ENCODE results near the gene MMP13.

The MMP13 gene

GRCh38 chr11:102935514-102935913, 20.0 kb downstream of the MMP13 start:
- Histone ChIP-seq H3K27me3 (ENCODE audit: control insufficient read depth in 1 of 2, insufficient read depth in 2 of 2, low read length in 2 of 2) (no peaks in the 10 kb centered on the region), H3K27ac (ENCODE audit: low read length) (no peak overlapping the region), H3K4me1 (ENCODE audit: control insufficient read depth, insufficient read depth, low read length) (no peaks in the 10 kb centered on the region), H3K9ac (ENCODE audit: low read length in 2 of 2) (no peak overlapping the region), H3K4me3 (ENCODE audit: low read length in 2 of 2) (no peak overlapping the region), H3K36me3 (ENCODE audit: control insufficient read depth in 2 of 2, insufficient read depth in 2 of 2, low read length in 2 of 2) (no peaks in the 10 kb centered on the region), H3K9me3 (ENCODE audit: control insufficient read depth in 2 of 2, low read length in 2 of 2) (peaks cover 0 to 4% of the 10 kb centered on the region in 2 donors)

- Histone ChIP-seq H3K4me1 (ENCODE audit: control insufficient read depth, insufficient read depth, low read length) (no peaks in the 10 kb centered on the region), H3K9ac (ENCODE audit: low read length in 2 of 2) (no peak overlapping the region), H3K9me3 (ENCODE audit: control insufficient read depth in 2 of 2, low read length in 2 of 2) (peaks cover 0 to 4% of the 10 kb centered on the region in 2 donors), H3K27me3 (ENCODE audit: control insufficient read depth in 1 of 2, insufficient read depth in 2 of 2, low read length in 2 of 2) (no peaks in the 10 kb centered on the region), H3K27ac (ENCODE audit: low read length) (no peak overlapping the region), H3K36me3 (ENCODE audit: control insufficient read depth in 2 of 2, insufficient read depth in 2 of 2, low read length in 2 of 2) (no peaks in the 10 kb centered on the region), H3K4me3 (ENCODE audit: low read length in 2 of 2) (no peak overlapping the region)
Measured at GRCh38 chr11:102934735-102935134, 20.8 kb downstream of the MMP13 start.

GRCh38 chr11:102933627-102934026, 21.9 kb downstream of the MMP13 start:
- H3K9ac ChIP-seq (ENCODE audit: low read length in 2 of 2) = no peak overlapping the region
- H3K4me3 ChIP-seq (ENCODE audit: low read length in 2 of 2) = no peak overlapping the region
- H3K27ac ChIP-seq (ENCODE audit: low read length) = no peak overlapping the region
- no peaks in the 10 kb centered on the region for H3K36me3 ChIP-seq (ENCODE audit: control insufficient read depth in 2 of 2, insufficient read depth in 2 of 2, low read length in 2 of 2)
- H3K27me3 ChIP-seq (ENCODE audit: control insufficient read depth in 1 of 2, insufficient read depth in 2 of 2, low read length in 2 of 2) = no peaks in the 10 kb centered on the region
- no peaks in the 10 kb centered on the region for H3K4me1 ChIP-seq (ENCODE audit: control insufficient read depth, insufficient read depth, low read length)
- peaks cover 0 to 4% of the 10 kb centered on the region in 2 donors for H3K9me3 ChIP-seq (ENCODE audit: control insufficient read depth in 2 of 2, low read length in 2 of 2)

- Histone ChIP-seq H3K9me3 (ENCODE audit: control insufficient read depth in 2 of 2, low read length in 2 of 2) (peaks cover 0 to 4% of the 10 kb centered on the region in 2 donors), H3K4me3 (ENCODE audit: low read length in 2 of 2) (no peak overlapping the region), H3K27ac (ENCODE audit: low read length) (no peak overlapping the region), H3K27me3 (ENCODE audit: control insufficient read depth in 1 of 2, insufficient read depth in 2 of 2, low read length in 2 of 2) (no peaks in the 10 kb centered on the region), H3K36me3 (ENCODE audit: control insufficient read depth in 2 of 2, insufficient read depth in 2 of 2, low read length in 2 of 2) (no peaks in the 10 kb centered on the region), H3K4me1 (ENCODE audit: control insufficient read depth, insufficient read depth, low read length) (no peaks in the 10 kb centered on the region), H3K9ac (ENCODE audit: low read length in 2 of 2) (no peak overlapping the region)
Measured at GRCh38 chr11:102932678-102933077, 22.9 kb downstream of the MMP13 start.

- no peak overlapping the region for H3K9ac ChIP-seq (ENCODE audit: low read length in 2 of 2)
- H3K27ac ChIP-seq (ENCODE audit: low read length) = no peak overlapping the region
- H3K4me1 ChIP-seq (ENCODE audit: control insufficient read depth, insufficient read depth, low read length) = no peaks in the 10 kb centered on the region
- H3K36me3 ChIP-seq (ENCODE audit: control insufficient read depth in 2 of 2, insufficient read depth in 2 of 2, low read length in 2 of 2) = no peaks in the 10 kb centered on the region
- H3K9me3 ChIP-seq (ENCODE audit: control insufficient read depth in 2 of 2, low read length in 2 of 2) = no peaks in the 10 kb centered on the region
- no peak overlapping the region for H3K4me3 ChIP-seq (ENCODE audit: low read length in 2 of 2)
- H3K27me3 ChIP-seq (ENCODE audit: control insufficient read depth in 1 of 2, insufficient read depth in 2 of 2, low read length in 2 of 2) = no peaks in the 10 kb centered on the region
Measured at GRCh38 chr11:102930451-102930850, 25.1 kb downstream of the MMP13 start.

GRCh38 chr11:102929972-102930371, 25.6 kb downstream of the MMP13 start:
- Histone ChIP-seq H3K4me1 (ENCODE audit: control insufficient read depth, insufficient read depth, low read length) (no peaks in the 10 kb centered on the region), H3K36me3 (ENCODE audit: control insufficient read depth in 2 of 2, insufficient read depth in 2 of 2, low read length in 2 of 2) (no peaks in the 10 kb centered on the region), H3K9me3 (ENCODE audit: control insufficient read depth in 2 of 2, low read length in 2 of 2) (no peaks in the 10 kb centered on the region), H3K27me3 (ENCODE audit: control insufficient read depth in 1 of 2, insufficient read depth in 2 of 2, low read length in 2 of 2) (no peaks in the 10 kb centered on the region), H3K4me3 (ENCODE audit: low read length in 2 of 2) (no peak overlapping the region), H3K9ac (ENCODE audit: low read length in 2 of 2) (no peak overlapping the region), H3K27ac (ENCODE audit: low read length) (no peak overlapping the region)

GRCh38 chr11:102929166-102929565, 26.4 kb downstream of the MMP13 start:
- Histone ChIP-seq H3K4me3 (ENCODE audit: low read length in 2 of 2) (no peak overlapping the region), H3K27ac (ENCODE audit: low read length) (no peak overlapping the region), H3K9ac (ENCODE audit: low read length in 2 of 2) (no peak overlapping the region), H3K9me3 (ENCODE audit: control insufficient read depth in 2 of 2, low read length in 2 of 2) (no peaks in the 10 kb centered on the region), H3K36me3 (ENCODE audit: control insufficient read depth in 2 of 2, insufficient read depth in 2 of 2, low read length in 2 of 2) (no peaks in the 10 kb centered on the region), H3K27me3 (ENCODE audit: control insufficient read depth in 1 of 2, insufficient read depth in 2 of 2, low read length in 2 of 2) (no peaks in the 10 kb centered on the region), H3K4me1 (ENCODE audit: control insufficient read depth, insufficient read depth, low read length) (no peaks in the 10 kb centered on the region)

GRCh38 chr11:102928247-102928646, 27.3 kb downstream of the MMP13 start:
- no peaks in the 10 kb centered on the region for H3K4me1 ChIP-seq (ENCODE audit: control insufficient read depth, insufficient read depth, low read length)
- no peak overlapping the region for H3K4me3 ChIP-seq (ENCODE audit: low read length in 2 of 2)
- no peaks in the 10 kb centered on the region for H3K27me3 ChIP-seq (ENCODE audit: control insufficient read depth in 1 of 2, insufficient read depth in 2 of 2, low read length in 2 of 2)
- no peaks in the 10 kb centered on the region for H3K9me3 ChIP-seq (ENCODE audit: control insufficient read depth in 2 of 2, low read length in 2 of 2)
- H3K27ac ChIP-seq (ENCODE audit: low read length) = no peak overlapping the region
- no peaks in the 10 kb centered on the region for H3K36me3 ChIP-seq (ENCODE audit: control insufficient read depth in 2 of 2, insufficient read depth in 2 of 2, low read length in 2 of 2)
- H3K9ac ChIP-seq (ENCODE audit: low read length in 2 of 2) = no peak overlapping the region

GRCh38 chr11:102927624-102927990, 27.9 kb downstream of the MMP13 start:
- Histone ChIP-seq H3K4me1 (ENCODE audit: control insufficient read depth, insufficient read depth, low read length) (no peaks in the 10 kb centered on the region), H3K4me3 (ENCODE audit: low read length in 2 of 2) (no peak overlapping the region), H3K27me3 (ENCODE audit: control insufficient read depth in 1 of 2, insufficient read depth in 2 of 2, low read length in 2 of 2) (no peaks in the 10 kb centered on the region), H3K36me3 (ENCODE audit: control insufficient read depth in 2 of 2, insufficient read depth in 2 of 2, low read length in 2 of 2) (no peaks in the 10 kb centered on the region), H3K9me3 (ENCODE audit: control insufficient read depth in 2 of 2, low read length in 2 of 2) (no peaks in the 10 kb centered on the region), H3K9ac (ENCODE audit: low read length in 2 of 2) (no peak overlapping the region), H3K27ac (ENCODE audit: low read length) (no peak overlapping the region)

GRCh38 chr11:102926961-102927623, 28.4 kb downstream of the MMP13 start:
- no peak overlapping the region for H3K9ac ChIP-seq (ENCODE audit: low read length in 2 of 2)
- H3K27me3 ChIP-seq (ENCODE audit: control insufficient read depth in 1 of 2, insufficient read depth in 2 of 2, low read length in 2 of 2) = no peaks in the 10 kb centered on the region
- H3K36me3 ChIP-seq (ENCODE audit: control insufficient read depth in 2 of 2, insufficient read depth in 2 of 2, low read length in 2 of 2) = no peaks in the 10 kb centered on the region
- no peak overlapping the region for H3K4me3 ChIP-seq (ENCODE audit: low read length in 2 of 2)
- H3K27ac ChIP-seq (ENCODE audit: low read length) = no peak overlapping the region
- no peaks in the 10 kb centered on the region for H3K4me1 ChIP-seq (ENCODE audit: control insufficient read depth, insufficient read depth, low read length)
- no peaks in the 10 kb centered on the region for H3K9me3 ChIP-seq (ENCODE audit: control insufficient read depth in 2 of 2, low read length in 2 of 2)

- no peak overlapping the region for H3K4me3 ChIP-seq (ENCODE audit: low read length in 2 of 2)
- H3K27ac ChIP-seq (ENCODE audit: low read length) = no peak overlapping the region
- H3K9me3 ChIP-seq (ENCODE audit: control insufficient read depth in 2 of 2, low read length in 2 of 2) = no peaks in the 10 kb centered on the region
- no peaks in the 10 kb centered on the region for H3K36me3 ChIP-seq (ENCODE audit: control insufficient read depth in 2 of 2, insufficient read depth in 2 of 2, low read length in 2 of 2)
- no peaks in the 10 kb centered on the region for H3K4me1 ChIP-seq (ENCODE audit: control insufficient read depth, insufficient read depth, low read length)
- H3K27me3 ChIP-seq (ENCODE audit: control insufficient read depth in 1 of 2, insufficient read depth in 2 of 2, low read length in 2 of 2) = no peaks in the 10 kb centered on the region
- H3K9ac ChIP-seq (ENCODE audit: low read length in 2 of 2) = no peak overlapping the region
Measured at GRCh38 chr11:102926517-102926916, 29.0 kb downstream of the MMP13 start.

All from stomach smooth muscle (tissue), 2 donors.